Mesothelial cell of epicardium (in vitro differentiated cells): ENCODE measurements around the gene LIPT1. TPM values are rescaled to one million over a fixed set of nuclear protein-coding genes. Genes with fewer than 3 reads are reported as not detected.

ENCODE experiments used
- DNase-seq, 2 experiments: peaks; one replicate each; pipeline ENCODE4 v3.0.0; 2021; ENCODE audit warnings: low spot score in 2 of 2; ENCODE audit not compliant: unreplicated experiment in 2 of 2
- H3K27ac Mint-ChIP-seq: 2 replicates; pipeline ENCODE4 v1.8.0; 2021; ENCODE audit warnings: mixed read lengths
- H3K27me3 Mint-ChIP-seq: 2 replicates; pipeline ENCODE4 v1.8.0; 2021; ENCODE audit warnings: low read depth, mixed read lengths
- H3K36me3 Mint-ChIP-seq: 2 replicates; pipeline ENCODE4 v1.8.0; 2021; ENCODE audit warnings: mixed read lengths
- H3K4me1 Mint-ChIP-seq: 2 replicates; pipeline ENCODE4 v1.8.0; 2021; ENCODE audit warnings: mixed read lengths
- H3K4me3 Mint-ChIP-seq: 2 replicates; pipeline ENCODE4 v1.8.0; 2021; ENCODE audit warnings: mild to moderate bottlenecking, moderate library complexity, mixed read lengths
- H3K9me3 Mint-ChIP-seq: 2 replicates; pipeline ENCODE4 v1.8.0; 2021; ENCODE audit warnings: mixed read lengths
- CTCF ChIP-seq: fragments of 200-600 bp; sonication (generic); IDR thresholded peaks from one replicate; pipeline ENCODE4 v1.5.0; 2021; ENCODE audit warnings: antibody characterized with exemption; ENCODE audit not compliant: unreplicated experiment
- total RNA-seq: library from RNA; stranded (reverse); gene quantifications from 3 replicates; pipeline ENCODE4 v1.2.1, GENCODE V29; 2021

The LIPT1 gene
- 6.4 to 8.2 TPM (median 8.2 TPM) in 3 replicates for total RNA-seq

GRCh38 chr2:99154643-99155536 is at the start of gene LIPT1, which contains the start of gene TSGA10:
TSS of gene LIPT1 (plus strand) at chr2:99154967. CDS start at chr2:99161958, 6,991 bp downstream.
TSS of gene TSGA10 (minus strand) at chr2:99154942. CDS start at chr2:99109439, 45,503 bp downstream.
- Mint-ChIP-seq H3K9me3 (no peaks in the 10 kb centered on the region), H3K36me3 (peaks cover 17% of the 10 kb centered on the region), H3K27me3 (no peaks in the 10 kb centered on the region), H3K4me3 (peak within 1 kb of the TSS; percentile 94), H3K4me1 (peaks cover 13% of the 10 kb centered on the region), H3K27ac (peak within 1 kb of the TSS; percentile 95)
- DNase-seq, result peak; percentile 74 to 88
- no peak for TF ChIP-seq CTCF

GRCh38 chr2:99106913-99107312 is 47.9 kb upstream of the LIPT1 start:
- peaks cover 3% of the 10 kb centered on the region for H3K36me3 Mint-ChIP-seq
- no peaks in the 10 kb centered on the region for H3K9me3 Mint-ChIP-seq
- H3K4me3 Mint-ChIP-seq, result no peak overlapping the region
- no peak overlapping the region for H3K27ac Mint-ChIP-seq
- H3K4me1 Mint-ChIP-seq, result no peaks in the 10 kb centered on the region
- DNase-seq, result no peak
- no peaks in the 10 kb centered on the region for H3K27me3 Mint-ChIP-seq
- TF ChIP-seq CTCF, result no peak

GRCh38 chr2:99111236-99111635 is 43.5 kb upstream of the LIPT1 start:
- H3K4me3 Mint-ChIP-seq, result no peak overlapping the region
- no peak for TF ChIP-seq CTCF
- no peaks in the 10 kb centered on the region for H3K4me1 Mint-ChIP-seq
- H3K27me3 Mint-ChIP-seq, result peaks cover 3% of the 10 kb centered on the region
- H3K27ac Mint-ChIP-seq, result no peak overlapping the region
- no peaks in the 10 kb centered on the region for H3K36me3 Mint-ChIP-seq
- no peak for DNase-seq
- no peaks in the 10 kb centered on the region for H3K9me3 Mint-ChIP-seq

- H3K27ac Mint-ChIP-seq, result no peak overlapping the region
- no peaks in the 10 kb centered on the region for H3K9me3 Mint-ChIP-seq
- H3K27me3 Mint-ChIP-seq, result peaks cover 3% of the 10 kb centered on the region
- H3K36me3 Mint-ChIP-seq, result no peaks in the 10 kb centered on the region
- no peaks in the 10 kb centered on the region for H3K4me1 Mint-ChIP-seq
- DNase-seq, result no peak
- no peak overlapping the region for H3K4me3 Mint-ChIP-seq
- TF ChIP-seq CTCF, result no peak
Observed at GRCh38 chr2:99111945-99112344, 42.8 kb upstream of the LIPT1 start.

- Mint-ChIP-seq H3K9me3 (no peaks in the 10 kb centered on the region), H3K36me3 (no peaks in the 10 kb centered on the region), H3K27ac (no peak overlapping the region), H3K4me1 (no peaks in the 10 kb centered on the region), H3K27me3 (peaks cover 3% of the 10 kb centered on the region), H3K4me3 (no peak overlapping the region)
- TF ChIP-seq CTCF, result no peak
- no peak for DNase-seq
Observed at GRCh38 chr2:99112617-99113016, 42.1 kb upstream of the LIPT1 start.
